Measurements from ENCODE around the gene OR7G2. TPM values are rescaled to one million over a fixed set of nuclear protein-coding genes. Genes with fewer than 3 reads are reported as not detected.

Gene OR7G2
- total and polyA plus RNA-seq, 2 donors (not counting 3 experiments of a cell fraction or from before 2014, with no cell fraction given): not detected

GRCh38 chr19:9156304-9156703, 49.0 kb upstream of the OR7G2 start:
- no peak overlapping the region for H3K9ac ChIP-seq (replicated peaks; ENCODE audit: extremely low read depth, insufficient read depth, low read length)
- no TSS peak for BruUV-seq (replicated peaks)
- FAIRE-seq (no peak), DNase-seq (ENCODE audit: low read depth, low spot score) (no peak)
- H3K36me3 ChIP-seq (ENCODE audit: control insufficient read depth in 2 of 2, extremely low read depth in 1 of 2, insufficient read depth in 2 of 2, low read length in 2 of 2): peaks cover 22 to 43% of the 10 kb centered on the region in 2 experiments
- intact Hi-C loops (cut with micrococcal nuclease): no loop called here
- H3K4me1 ChIP-seq (ENCODE audit: control insufficient read depth, extremely low read depth, insufficient read depth, low read length): no peaks in the 10 kb centered on the region
- H3K79me2 ChIP-seq (ENCODE audit: control insufficient read depth, insufficient read depth, low read length): peaks cover 48% of the 10 kb centered on the region
- no peaks in the 10 kb centered on the region for H3K27me3 ChIP-seq (ENCODE audit: control insufficient read depth in 2 of 2, insufficient read depth in 2 of 2, low read length in 2 of 2)
- H2AFZ ChIP-seq (ENCODE audit: low read depth, low read length): no peak overlapping the region
- POLR2A ChIA-PET: no interaction called here
- H3K9me1 ChIP-seq (replicated peaks; ENCODE audit: control insufficient read depth, extremely low read depth, insufficient read depth, low read length): no peaks in the 10 kb centered on the region
- H3K27ac ChIP-seq (ENCODE audit: insufficient read depth, low read depth, low read length): no peak overlapping the region
- TF ChIP-seq JUN (IDR thresholded peaks at IDR 0.05; ENCODE audit: borderline replicate concordance, insufficient read depth, insufficient read length, low read depth): no peak
- peaks cover 11% of the 10 kb centered on the region for H3K9me3 ChIP-seq (replicated peaks; ENCODE audit: control insufficient read depth, insufficient read depth, low read length)
- H3K4me2 ChIP-seq (ENCODE audit: insufficient read depth, low read length): no peak overlapping the region
- H3K4me3 ChIP-seq (replicated peaks in 1 of 3; ENCODE audit: insufficient read depth in 1 of 3, low read depth in 1 of 3, low read length in 3 of 3): no peak overlapping the region
- no peaks in the 10 kb centered on the region for H4K20me1 ChIP-seq (replicated peaks; ENCODE audit: control insufficient read depth, extremely low read depth, insufficient read depth, low read length)
- CTCF ChIA-PET: no interaction called here
- dilution Hi-C loops (cut with MboI; ENCODE audit: extremely low pct_ligation_motif_present, low sequenced_read_pairs): no loop called here

GRCh38 chr19:9155591-9155990, 48.3 kb upstream of the OR7G2 start:
- no peak overlapping the region for H2AFZ ChIP-seq (ENCODE audit: low read depth, low read length)
- H3K9me3 ChIP-seq (replicated peaks; ENCODE audit: control insufficient read depth, insufficient read depth, low read length): peaks cover 5% of the 10 kb centered on the region
- TF ChIP-seq FOS (IDR thresholded peaks at IDR 0.05; ENCODE audit: borderline replicate concordance, insufficient read depth, low read length) (no peak), EZH2 (IDR thresholded peaks at IDR 0.05; ENCODE audit: borderline replicate concordance, low read depth, low read length, severe bottlenecking) (no peak), JUN (IDR thresholded peaks at IDR 0.05; ENCODE audit: borderline replicate concordance, insufficient read depth, insufficient read length, low read depth) (no peak), MAX (IDR thresholded peaks at IDR 0.05; ENCODE audit: insufficient read depth, insufficient read length) (no peak), POLR2AphosphoS5 (IDR thresholded peaks at IDR 0.05; ENCODE audit: insufficient read depth, low read depth, low read length) (no peak), MYC (IDR thresholded peaks at IDR 0.05; ENCODE audit: low read depth, low read length) (no peak), GATA2 (IDR thresholded peaks at IDR 0.05; ENCODE audit: insufficient read depth, insufficient read length, low read depth, low read length) (no peak), CTCF (IDR thresholded peaks at IDR 0.05; ENCODE audit: extremely low read depth in 1 of 2, insufficient read depth in 1 of 2, low read depth in 1 of 2, low read length in 2 of 2) (no peak), POLR2A (IDR thresholded peaks at IDR 0.05; ENCODE audit: low read depth, low read length) (no peak)
- no peak for DNase-seq (ENCODE audit: low read depth, low spot score)
- no TSS peak for BruUV-seq (replicated peaks)
- H3K27me3 ChIP-seq (ENCODE audit: control insufficient read depth in 2 of 2, insufficient read depth in 2 of 2, low read length in 2 of 2): no peaks in the 10 kb centered on the region
- dilution Hi-C loops (cut with MboI; ENCODE audit: extremely low pct_ligation_motif_present, low sequenced_read_pairs): no loop called here
- H3K79me2 ChIP-seq (ENCODE audit: control insufficient read depth, insufficient read depth, low read length): peaks cover 54% of the 10 kb centered on the region
- H3K9me1 ChIP-seq (replicated peaks; ENCODE audit: control insufficient read depth, extremely low read depth, insufficient read depth, low read length): no peaks in the 10 kb centered on the region
- intact Hi-C loops (cut with micrococcal nuclease): no loop called here
- no peaks in the 10 kb centered on the region for H4K20me1 ChIP-seq (replicated peaks; ENCODE audit: control insufficient read depth, extremely low read depth, insufficient read depth, low read length)
- no peak overlapping the region for H3K4me2 ChIP-seq (ENCODE audit: insufficient read depth, low read length)
- H3K27ac ChIP-seq (ENCODE audit: insufficient read depth, low read depth, low read length): no peak overlapping the region
- H3K4me1 ChIP-seq (ENCODE audit: control insufficient read depth, extremely low read depth, insufficient read depth, low read length): no peaks in the 10 kb centered on the region
- FAIRE-seq: no peak
- H3K36me3 ChIP-seq (ENCODE audit: control insufficient read depth in 2 of 2, extremely low read depth in 1 of 2, insufficient read depth in 2 of 2, low read length in 2 of 2): peaks cover 16 to 35% of the 10 kb centered on the region in 2 experiments
- H3K9ac ChIP-seq (replicated peaks; ENCODE audit: extremely low read depth, insufficient read depth, low read length): no peak overlapping the region
- no peak overlapping the region for H3K4me3 ChIP-seq (replicated peaks in 1 of 3; ENCODE audit: insufficient read depth in 1 of 3, low read depth in 1 of 3, low read length in 3 of 3)
- CTCF ChIA-PET: no interaction called here
- POLR2A ChIA-PET: no interaction called here
